GM18499 (cell line): ENCODE data around the gene OR4D2.
"Not testable (repeated sequence)": the region's sequence is repeated elsewhere in the genome, so short reads cannot be mapped to it uniquely, and the experiment has no call there.

Source experiments
- ATAC-seq: cut with Tn5 transposase; IDR thresholded peaks from one replicate; pipeline ENCODE4 v1.9.1; 2021; ENCODE audit warnings: moderate number of reproducible peaks; ENCODE audit not compliant: insufficient read depth, unreplicated experiment

OR4D2 gene

DNA sequence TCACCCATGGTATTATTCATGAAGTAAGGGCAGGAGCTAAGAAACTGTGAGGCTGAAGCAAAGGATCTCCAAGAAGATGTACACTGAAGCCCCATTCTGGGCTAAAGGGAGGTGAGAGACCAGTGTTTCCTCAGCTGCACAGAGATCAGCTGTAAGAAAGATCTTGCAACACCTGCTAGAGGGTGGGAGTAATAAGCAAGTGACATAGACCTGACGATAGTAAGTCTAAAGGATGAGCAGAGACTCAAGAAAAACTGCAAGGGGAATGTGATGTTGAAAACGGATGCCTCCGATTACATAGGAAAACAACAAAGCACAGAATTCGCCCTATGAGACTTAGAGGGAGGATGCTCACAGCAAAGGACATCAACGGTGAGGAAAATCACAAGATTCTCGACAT, at the start of gene OR4D2:
Gene OR4D2 (plus strand): TSS at position 301 of the 400 bp plus-strand sequence. CDS start 2,674 bp downstream, outside the sequence.
- no peak for ATAC-seq

DNA sequence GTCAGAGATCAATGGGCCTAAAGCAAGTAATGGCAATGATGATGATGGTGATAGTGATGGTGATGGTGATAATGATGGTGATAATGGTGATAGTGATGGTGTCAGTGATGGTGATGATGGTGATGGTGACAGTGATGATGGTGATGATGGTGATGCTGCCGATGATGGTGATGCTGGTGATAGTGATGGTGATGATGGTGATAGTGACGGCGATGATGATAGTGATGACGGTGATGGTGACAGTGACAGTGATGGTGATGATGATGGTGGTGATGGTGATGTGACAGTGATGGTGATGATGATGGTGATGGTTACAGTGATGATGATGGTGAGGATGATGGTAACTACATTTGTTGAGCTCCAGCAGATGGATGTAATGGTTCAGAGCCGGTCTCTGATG, 49.4 kb upstream of the OR4D2 start:
- ATAC-seq: no peak

DNA sequence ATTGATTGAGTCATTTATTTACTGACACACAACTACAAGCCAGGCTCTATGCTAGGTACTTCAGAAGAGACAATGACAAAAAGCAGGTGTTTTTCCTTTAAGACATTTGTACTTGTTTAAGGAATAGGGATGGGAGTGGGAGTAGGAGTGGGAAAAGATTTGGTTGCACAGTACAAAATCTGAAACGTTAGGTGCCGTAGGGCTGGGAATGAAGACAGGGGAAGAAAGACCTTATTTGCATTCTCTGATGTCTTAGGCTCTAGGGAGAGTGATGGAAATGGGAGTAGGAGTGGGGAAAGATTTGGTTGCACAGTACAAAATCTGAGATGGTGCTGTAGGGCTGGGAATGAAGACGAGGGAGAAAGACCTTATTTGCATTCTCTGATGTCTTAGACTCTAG, 47.3 kb upstream of the OR4D2 start:
- ATAC-seq: no peak

DNA sequence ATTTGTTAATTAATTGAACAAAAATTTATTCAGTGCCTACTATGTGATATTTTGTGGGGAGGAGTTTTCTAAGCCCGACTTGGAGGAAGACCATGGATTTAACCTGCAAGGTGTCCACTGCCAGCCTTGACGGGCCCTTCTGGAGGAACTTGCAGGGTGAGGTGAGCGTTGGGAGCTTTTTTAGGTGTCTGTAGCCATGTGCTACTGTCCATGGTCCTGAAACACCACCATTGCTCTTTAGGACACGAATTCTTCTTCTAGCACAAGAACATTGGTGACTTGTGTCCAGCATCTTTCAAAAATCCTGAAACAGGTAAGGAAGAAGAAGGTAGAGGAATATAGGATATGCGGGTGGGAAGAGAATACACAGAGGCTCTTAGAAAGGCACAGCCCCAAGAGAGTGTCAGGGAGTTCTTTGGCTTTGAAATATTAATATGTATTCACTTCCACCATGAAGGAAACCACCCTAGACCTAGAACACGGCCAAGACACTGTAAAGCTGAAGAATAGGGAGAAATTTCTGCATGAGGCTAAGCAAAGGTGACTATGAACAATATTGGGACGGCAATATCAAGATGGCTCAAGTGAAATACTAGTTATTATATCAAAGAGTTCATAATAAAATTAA, 46.5 kb upstream of the OR4D2 start:
- no peak for ATAC-seq

DNA sequence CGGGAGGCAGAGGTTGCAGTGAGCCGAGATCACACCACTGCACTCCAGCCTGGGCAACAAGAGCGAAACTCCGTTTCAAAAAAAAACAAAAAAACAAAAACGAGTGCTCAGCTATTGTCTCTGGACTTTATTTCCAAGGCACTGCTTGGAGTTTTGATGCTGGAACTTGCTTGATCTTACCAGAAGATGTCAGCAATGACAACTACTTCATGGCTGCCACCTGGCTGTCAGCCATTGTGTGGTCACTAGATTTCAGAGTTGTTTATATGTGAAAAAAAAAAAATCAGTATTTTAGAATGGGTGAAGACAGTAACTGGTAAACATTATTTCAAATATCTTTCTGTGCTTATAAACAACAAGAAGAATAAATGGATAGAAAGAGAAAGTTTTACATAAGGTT, 44.9 kb upstream of the OR4D2 start:
- no peak for ATAC-seq

DNA sequence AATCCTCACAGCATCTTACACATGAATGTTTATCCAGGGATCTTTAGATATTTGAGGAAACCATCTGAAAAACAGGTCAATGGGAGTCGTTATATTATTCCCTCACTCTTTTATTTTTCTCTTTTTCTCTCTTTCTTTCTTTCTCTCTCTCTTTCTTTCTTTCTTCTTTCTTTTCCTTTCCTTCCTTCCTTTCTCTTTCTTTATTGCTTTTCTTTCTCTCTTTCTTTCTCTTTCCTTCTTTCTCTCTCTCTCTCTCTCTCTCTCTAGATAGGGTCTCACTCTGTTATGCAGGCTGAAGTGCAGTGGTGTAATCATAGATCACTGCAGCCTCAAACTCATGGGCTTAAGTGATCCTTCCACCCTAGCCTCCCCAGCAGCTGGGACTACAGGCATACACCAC, 38.9 kb upstream of the OR4D2 start:
- no peak for ATAC-seq

DNA sequence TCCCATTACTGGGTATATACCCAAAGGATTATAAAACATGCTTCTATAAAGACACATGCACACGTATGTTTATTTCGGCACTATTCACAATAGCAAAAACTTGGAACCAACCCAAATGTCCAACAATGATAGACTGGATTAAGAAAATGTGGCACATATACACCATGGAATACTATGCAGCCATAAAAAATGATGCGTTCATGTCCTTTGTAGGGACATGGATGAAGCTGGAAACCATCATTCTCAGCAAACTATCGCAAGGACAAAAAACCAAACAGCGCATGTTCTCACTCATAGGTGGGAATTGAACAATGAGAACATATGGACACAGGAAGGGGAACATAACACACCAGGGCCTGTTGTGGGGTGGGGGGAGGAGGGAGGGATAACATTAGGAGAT, 34.1 kb upstream of the OR4D2 start:
- ATAC-seq: not testable (repeated sequence)

DNA sequence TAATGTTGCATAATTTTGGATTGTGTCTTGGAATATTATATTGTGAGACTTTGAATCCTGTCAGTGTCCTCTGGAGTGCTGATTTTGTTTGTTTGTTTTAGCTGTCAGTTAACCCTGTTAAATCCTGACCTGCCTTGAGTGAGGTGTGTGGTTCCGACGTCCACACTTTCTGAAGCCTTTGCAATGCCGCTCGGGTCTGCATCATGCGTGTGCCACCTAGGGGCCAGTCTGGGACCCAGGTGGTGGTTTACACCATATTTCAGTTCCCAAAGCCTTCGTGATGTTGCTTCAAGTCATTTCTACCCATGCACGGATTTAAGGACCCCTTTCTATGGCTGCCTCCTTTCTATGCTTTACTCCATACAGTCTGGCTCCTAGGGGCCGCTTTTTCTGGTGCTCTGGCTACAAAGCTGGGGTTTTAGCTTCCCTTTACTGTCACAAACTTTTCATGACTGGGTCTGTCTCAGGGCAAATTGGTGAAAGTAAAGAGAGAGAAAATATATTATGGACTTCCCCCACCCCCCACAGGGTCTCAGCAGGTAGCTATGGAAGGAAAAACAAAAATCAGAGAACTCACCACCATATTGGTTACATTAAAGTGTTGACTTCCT, 30.0 kb upstream of the OR4D2 start:
- ATAC-seq: no peak

DNA sequence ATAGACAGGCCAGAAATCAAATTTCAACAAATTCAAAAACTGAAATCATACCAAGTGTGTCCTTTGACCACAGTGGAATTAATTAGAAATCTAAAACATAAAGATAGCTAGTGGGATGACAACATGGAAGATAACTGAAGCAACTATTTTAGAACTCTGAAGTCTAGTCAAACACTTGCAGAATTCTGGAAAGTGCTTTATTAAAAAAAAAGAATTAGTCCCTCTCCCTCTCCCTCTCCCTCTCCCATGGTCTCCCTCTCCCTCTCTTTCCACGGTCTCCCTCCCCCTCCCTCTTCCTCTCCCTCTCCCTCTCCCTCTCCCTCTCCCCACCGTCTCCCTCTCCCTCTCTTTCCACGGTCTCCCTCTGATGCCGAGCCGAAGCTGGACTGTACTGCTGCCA, 25.3 kb upstream of the OR4D2 start:
- ATAC-seq: no peak

DNA sequence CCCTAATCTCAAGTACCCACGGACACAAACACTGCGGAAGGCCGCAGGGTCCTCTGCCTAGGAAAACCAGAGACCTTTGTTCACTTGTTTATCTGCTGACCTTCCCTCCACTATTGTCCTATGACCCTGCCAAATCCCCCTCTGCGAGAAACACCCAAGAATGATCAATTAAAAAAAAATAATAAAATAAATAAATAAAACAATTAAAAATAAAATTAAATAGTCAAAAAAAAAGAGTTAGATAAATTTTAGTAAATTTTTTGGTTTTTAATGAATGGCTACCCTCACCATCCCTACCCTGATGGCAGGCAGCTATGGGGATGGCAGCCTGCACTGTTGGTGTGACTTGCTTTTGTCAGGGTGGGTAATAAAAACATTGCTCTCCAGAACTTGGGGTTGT, 23.4 kb upstream of the OR4D2 start:
- not testable (repeated sequence) for ATAC-seq

DNA sequence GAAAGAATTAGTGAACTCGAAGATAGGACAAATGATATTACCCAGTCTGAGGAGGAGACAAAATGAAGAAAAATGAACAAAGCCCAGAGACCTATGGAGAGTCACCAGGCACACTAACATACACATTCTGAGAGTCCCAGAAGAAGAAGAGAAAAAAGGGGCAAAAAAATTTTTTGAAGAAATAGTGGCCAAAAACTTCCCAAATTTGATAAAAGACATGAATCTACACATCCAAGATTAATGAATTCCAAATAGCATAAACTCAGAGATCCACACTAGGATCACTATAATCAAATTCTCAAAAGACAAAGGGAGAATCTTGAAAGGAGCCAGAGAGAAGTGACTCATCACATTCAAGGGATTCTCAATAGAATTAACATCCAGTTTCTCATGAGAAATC, 22.0 kb upstream of the OR4D2 start:
- no peak for ATAC-seq

DNA sequence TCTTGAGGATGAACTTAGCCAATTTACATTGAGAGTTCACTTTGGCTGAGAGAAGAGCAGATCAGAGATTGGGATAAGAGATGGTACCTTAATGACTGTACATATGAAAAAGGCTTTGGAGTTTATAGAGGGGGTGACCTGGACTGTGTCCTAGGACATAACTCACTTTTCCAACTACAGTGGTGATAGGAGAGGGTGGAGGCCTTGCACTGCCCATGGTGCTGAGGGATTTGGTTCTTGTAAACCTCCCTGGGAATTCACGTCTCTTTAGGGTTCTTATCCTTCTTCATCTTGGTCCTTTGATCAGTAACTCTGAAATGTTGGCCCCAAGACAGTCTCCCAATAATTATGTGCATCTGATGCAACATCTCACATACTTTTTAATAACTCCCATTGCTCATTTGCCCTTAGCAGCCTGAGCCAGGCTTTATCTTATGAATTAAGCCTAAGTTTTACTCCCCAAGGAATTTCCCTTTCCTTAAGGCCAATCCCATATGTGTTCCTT, 18.8 kb upstream of the OR4D2 start, which contains the start of gene OR4D1:
Gene OR4D1 (plus strand): TSS at position 455 of the 505 bp plus-strand sequence. CDS start 6,770 bp downstream, outside the sequence.
- no peak for ATAC-seq

DNA sequence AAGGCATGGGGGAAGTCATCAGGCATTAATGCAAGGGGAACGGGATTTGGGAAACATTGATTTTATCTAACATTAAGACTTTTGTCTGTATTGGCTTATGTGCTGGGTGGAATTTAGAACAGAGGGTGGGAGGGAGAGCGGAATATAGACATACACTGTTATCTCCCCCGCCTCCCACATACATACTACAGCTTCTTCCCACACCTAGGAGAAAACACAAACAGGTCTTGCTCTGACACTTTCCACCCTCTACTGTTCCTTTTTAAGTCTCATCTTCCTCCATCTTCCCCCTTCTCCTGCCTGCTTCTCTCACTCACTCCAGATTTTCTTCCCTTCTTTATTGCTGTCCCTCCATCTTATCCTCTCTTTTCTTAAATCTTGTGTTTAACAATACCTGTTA, 18.2 kb upstream of the OR4D2 start:
- ATAC-seq: no peak

DNA sequence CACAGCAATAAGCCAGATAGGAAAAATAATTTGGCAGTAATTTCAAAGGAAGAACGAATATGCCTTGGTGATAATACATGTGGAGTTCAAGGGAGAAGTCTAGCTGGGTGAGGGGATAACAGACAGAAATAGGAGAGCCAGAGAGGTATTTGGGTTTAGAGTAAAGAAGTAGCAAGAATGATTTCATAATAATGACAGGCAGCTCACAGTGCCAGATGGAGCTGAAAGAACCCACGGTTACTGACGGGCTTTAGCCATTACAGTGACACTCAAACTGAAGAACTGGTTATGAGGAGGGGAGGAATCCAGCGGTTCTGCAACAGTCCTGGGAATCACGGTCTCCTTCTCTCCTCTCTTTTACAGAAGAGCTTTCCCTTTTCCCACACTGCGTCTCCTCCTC, 16.4 kb upstream of the OR4D2 start:
- ATAC-seq: no peak

DNA sequence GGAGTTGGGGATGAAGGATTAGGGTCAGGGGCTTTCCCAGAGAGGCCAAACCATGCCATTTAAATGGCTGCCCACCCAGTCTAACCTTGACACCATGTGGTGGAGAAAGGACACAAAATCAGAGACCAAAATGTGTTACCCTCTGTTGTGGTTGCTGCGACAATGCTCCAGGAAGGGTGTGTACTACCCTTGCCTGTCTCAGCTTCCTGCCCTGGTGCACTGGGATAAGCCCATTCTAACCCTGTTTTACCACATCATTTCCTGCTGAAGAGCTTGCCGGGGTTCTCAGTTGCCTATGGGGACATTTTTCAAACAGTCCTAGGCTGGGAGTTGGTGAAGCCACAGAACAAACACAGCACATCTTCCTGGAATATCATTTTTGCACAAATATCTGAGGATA, 13.7 kb upstream of the OR4D2 start:
- no peak for ATAC-seq

DNA sequence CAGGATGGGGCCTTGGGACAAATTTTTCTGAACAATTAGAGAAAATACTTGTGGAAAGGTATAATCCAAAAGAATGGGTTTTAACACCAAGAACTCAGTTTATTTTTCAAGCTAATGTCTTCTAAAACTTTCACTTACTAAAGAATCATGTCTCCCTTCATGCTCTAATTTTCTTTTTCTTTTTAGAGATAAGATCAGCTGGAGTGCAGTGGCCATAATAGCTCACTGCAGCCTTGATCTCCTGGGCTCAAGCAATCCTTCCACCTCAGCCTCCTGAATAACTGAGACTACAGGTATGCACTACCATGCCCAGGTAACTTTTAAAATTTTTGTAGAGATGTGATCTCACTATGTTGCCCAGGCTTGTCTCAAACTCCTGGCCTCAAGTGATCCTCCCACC, 13.1 kb upstream of the OR4D2 start:
- no peak for ATAC-seq

DNA sequence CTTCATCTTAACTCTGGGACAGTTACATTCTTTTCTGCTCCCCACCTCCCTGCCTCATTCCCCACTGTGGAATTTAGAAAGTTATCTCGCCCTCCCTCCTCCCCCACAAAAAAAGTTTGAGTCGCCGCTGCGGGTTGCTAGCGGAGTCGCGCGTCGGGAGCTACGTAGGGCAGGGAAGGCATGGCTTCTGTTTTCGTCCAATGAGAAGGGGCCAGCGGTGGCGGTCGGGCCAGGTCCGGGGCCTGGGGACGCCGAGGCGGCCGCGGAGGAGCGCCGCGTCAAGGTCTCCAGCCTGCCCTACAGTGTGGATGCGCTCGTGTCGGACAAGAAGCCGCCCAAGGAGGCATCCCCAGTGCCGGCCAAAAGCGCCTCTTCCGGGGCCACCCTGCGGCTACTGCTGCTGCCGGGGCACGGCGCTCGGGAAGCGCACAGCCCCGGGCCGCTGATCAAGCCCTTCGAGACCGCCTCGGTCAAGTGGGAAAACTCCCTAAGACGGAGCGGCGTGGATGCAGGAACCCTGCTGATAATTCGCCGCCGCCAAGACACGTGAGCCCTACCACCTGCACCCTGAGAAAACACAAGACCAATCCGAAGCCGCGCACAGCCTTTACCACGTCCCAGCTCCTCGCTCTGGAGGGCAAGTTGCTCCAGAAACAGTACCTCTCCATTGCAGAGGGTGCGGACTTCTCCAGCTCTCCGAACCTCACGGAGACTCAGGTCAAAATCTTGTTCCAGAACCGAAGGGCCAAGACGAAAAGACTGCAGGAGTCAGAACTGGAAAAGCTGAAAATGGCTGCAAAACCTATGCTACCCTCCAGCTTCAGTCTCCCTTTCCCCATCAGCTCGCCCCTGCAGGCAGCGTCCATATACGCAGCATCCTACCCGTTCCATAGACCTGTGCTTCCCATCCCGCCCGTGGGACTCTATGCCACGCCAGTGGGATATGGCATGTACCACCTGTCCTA, 9.7 kb upstream of the OR4D2 start:
- no peak for ATAC-seq

DNA sequence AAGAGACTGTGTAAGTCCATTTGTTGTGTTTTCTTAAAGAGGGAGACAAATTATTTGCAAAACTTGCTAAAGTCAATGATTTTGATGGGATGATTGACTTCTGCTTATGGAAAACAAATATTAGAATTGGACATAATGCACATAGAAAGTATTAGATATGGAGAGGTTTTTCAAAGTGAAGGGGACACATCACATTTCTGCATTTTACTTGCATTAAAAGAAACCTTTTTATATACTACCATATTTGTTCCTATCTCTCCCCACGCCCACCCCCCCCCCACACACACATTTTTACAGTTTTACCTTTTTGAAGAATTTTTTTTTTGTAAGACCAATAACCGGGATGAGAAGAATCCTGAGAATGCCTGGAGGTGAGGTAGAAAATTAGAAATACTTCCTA, 8.6 kb upstream of the OR4D2 start:
- ATAC-seq: no peak

DNA sequence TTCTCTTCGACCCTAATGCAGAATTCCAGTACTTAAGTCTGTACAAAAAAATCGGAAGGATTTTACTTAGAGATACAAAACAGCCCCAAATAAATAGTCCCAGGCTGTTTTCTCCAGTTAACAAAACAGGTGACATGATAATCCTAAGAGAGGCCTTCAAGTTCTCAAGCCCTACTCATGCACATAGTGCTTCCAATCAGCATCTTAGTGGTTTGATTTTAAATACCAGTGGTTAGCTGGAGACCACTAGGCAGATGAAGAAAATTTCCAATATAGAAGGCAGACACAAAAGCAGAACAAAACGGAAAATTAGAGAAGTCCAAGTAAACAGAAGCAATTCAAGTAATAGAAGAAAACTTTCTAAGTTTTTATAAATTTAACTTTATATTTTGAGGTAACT, 5.2 kb upstream of the OR4D2 start:
- no peak for ATAC-seq

DNA sequence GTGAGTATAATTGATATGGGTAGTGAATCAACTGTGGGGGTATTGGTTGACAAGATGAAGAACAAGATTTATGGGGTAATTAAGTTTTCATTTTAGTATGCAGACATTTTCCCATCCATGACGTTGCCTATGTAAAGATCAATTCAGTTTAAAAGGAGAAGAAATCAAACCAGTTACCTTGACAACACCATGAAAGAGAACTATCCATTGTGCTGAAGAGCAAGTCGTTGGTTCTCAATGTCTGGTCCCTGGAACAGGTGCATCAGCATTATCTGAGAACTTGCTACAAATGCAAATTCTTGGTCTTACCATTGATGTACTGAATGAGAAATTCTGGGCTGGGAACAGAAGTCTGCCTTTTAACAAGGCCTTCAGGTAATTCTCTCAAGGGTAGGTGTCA, 801 bp upstream of the OR4D2 start:
- ATAC-seq: no peak

DNA sequence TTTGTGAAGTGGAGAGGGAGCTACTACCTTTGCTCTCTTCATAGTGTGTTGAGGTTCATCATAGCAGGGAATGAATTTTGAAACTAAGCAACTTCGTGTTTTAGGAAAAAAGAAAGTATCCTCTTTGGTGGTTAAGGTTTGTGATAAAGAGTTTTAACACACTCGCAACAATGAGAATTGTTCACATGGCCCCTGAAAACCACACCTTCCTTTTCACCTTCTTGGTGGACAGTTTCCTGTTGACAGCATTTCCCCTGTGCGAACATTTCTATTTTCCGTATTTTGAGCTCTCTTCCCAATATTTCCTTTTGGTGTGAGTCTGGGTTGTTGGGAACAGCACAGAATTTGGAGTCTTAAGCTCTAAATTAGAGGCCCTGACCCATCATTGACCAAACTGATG, 3.8 kb downstream of the OR4D2 start:
- no peak for ATAC-seq
